VCaP (cell line): ENCODE data around the gene MAGEH1.

Experiments
- H3K27ac ChIP-seq: fragments of 450-650 bp; 2 replicates; pipeline ENCODE4 v1.5.1; 2017
- TF ChIP-seq, protein P1 (sequence below): fragments of 450-650 bp; conservative IDR thresholded peaks from 2 replicates; pipeline ENCODE4 v1.5.1; 2017; ENCODE audit warnings: mild to moderate bottlenecking, moderate library complexity

MAGEH1 gene

DNA sequence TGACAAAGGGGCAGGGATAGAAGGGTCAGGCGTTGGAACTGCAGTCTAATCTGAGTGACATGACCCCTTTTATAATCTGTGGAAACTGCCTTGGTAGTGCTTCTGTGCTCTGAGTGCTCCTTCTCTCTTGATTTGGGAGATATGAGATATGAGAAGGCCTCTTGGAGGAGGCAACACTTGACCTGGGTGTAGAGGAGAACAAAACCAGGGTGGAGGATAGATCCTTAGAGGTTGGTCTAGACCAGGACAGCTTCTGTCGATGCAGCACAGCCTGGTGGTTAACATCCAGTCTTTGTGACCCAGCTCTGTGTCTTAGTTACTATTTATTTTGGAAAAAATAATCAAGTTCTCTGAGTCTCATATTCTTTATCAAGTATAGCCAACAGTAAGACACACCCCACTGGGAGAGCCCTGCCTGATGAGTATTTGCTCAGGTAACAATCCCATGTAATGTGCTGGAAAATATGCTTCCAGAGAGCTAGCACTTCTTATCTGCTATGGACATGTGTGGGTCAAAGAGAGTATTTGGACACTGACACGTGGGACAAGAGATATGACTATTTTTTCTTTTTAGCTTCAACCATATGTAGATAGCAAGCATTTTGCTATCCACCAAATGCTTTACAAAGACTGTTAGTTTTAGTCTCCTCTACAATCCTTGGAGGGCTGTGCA, 28.6 kb downstream of the MAGEH1 start:
- no peak overlapping the region for H3K27ac ChIP-seq
- TF ChIP-seq, protein P1, sequence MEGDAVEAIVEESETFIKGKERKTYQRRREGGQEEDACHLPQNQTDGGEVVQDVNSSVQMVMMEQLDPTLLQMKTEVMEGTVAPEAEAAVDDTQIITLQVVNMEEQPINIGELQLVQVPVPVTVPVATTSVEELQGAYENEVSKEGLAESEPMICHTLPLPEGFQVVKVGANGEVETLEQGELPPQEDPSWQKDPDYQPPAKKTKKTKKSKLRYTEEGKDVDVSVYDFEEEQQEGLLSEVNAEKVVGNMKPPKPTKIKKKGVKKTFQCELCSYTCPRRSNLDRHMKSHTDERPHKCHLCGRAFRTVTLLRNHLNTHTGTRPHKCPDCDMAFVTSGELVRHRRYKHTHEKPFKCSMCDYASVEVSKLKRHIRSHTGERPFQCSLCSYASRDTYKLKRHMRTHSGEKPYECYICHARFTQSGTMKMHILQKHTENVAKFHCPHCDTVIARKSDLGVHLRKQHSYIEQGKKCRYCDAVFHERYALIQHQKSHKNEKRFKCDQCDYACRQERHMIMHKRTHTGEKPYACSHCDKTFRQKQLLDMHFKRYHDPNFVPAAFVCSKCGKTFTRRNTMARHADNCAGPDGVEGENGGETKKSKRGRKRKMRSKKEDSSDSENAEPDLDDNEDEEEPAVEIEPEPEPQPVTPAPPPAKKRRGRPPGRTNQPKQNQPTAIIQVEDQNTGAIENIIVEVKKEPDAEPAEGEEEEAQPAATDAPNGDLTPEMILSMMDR = no peak

DNA sequence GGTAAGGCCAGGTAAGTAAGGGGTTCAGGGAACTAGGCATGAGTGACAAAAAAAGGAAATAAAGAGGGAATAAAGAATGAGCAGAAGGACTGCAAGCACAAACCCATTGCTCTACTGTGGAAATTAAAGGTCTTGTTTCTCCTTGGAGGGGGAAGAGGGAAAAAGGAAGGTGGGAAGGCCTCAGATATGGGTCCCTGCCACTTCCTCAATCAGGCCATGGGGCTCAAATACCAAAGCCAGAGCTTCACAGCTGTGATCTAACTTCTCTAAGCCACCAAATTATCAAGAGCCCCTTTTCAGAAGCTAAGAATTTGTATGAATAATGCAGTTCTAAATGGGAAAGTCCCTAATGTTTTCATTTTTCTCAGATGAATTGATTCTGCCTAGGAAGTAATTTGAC, 33.0 kb downstream of the MAGEH1 start:
- TF ChIP-seq, protein P1 = no peak
- H3K27ac ChIP-seq = no peak overlapping the region

DNA sequence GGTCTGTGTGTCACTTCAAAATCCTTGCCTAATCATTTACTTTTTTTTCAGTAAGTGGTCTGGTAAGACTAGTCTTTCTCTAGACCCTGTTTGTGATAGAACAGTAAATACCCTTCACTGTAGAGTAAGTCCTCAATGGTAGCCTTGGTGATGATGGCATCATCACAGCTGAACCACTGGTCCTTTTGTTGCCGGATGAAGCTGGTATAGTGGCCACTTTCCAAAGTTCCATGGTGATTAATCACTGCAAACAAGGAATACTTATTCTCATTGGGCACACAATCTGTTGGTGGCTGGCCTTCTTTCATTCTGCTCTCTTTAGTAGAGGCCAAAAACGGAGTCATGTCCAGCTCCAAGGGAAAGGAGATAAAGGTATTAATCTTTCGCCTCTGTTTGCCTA, 34.8 kb downstream of the MAGEH1 start:
- TF ChIP-seq, protein P1 = no peak
- no peak overlapping the region for H3K27ac ChIP-seq

DNA sequence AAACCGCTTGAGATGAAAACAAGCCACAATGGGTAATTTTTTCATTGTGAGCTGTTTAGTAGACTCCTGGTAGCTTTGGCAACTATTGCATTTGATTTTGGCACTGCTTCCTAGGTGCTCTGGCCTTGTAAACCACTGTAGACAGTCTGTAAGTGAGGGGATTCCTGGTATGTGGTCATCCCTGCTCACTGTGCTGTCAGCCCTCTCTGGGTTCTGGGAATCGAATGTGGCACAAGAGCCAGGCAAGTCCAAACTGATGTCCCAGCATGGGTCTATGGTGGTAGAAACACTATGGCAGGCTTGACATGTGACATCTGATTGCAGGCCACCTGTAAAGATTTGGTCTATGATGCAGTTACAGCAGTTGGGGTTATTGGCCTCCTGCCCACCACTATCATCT, 35.2 kb downstream of the MAGEH1 start:
- H3K27ac ChIP-seq = no peak overlapping the region
- TF ChIP-seq, protein P1 = no peak

DNA sequence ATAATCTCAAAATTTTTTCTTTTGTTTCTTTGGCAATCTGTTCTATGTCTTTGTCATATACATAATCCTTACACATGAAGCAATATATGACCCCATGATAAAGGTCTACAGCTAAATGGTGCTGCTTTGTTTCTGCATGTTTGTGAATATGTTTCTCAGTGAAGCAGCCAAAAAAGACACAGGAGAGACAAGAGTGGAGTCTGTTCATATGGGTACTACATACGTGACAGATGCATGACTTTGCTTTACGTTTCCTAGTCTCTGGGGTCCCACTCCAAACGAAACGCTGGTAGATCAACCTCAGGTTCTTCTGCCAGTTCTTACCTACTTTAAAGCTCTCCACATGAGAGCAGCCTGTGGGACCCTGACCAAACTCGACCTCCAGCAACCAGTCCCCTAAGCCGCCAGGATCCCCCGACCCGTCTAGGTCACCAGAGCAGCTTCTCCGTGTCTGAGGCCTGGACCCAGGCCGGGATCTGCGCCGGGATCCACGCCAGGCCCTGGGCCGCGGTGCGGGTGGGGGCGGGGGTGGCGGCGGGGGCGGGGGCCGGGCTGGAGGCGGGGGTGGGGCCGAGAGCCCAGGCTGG, 36.2 kb downstream of the MAGEH1 start:
- peak overlapping the region; percentile 81 for H3K27ac ChIP-seq
- TF ChIP-seq, protein P1 = no peak

DNA sequence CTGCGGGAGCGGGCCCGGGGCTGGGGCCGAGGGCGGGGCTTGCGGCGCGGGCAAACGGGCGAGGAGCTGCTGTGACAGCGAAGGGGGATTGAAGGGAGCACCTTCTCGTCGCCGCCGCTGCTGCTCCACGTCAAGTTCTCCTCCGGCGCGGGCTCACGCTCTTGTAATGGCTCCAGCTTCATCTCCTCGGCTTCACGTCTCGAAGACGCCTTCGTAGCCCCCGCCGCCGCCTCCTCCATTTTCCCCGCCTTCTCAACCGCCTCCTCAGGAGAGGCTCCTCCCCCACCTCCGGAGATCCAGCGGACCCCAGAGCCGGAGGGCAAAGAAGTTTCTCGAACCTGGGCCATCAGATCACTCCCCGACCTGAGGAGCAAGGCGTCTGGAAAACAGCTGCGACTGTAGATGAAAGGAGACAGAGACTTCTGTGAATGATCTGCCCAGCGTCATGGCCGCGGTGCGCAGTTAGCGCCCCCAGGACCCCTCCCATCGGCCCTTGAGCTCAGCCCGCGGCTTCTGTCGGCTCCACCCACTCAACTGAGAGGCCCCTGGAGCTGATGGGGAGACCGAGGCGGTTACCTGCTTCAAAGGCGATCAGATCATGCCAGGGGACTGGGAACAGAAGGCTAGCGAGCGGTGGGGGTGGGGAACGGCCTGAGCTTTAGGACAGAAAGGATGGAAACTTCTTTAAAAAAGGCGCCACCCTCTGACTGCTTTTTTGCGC, 36.8 kb downstream of the MAGEH1 start:
- TF ChIP-seq, protein P1 = no peak; the same call in 1 of the 2 replicates
- peak overlapping the region; percentile 81 for H3K27ac ChIP-seq

DNA sequence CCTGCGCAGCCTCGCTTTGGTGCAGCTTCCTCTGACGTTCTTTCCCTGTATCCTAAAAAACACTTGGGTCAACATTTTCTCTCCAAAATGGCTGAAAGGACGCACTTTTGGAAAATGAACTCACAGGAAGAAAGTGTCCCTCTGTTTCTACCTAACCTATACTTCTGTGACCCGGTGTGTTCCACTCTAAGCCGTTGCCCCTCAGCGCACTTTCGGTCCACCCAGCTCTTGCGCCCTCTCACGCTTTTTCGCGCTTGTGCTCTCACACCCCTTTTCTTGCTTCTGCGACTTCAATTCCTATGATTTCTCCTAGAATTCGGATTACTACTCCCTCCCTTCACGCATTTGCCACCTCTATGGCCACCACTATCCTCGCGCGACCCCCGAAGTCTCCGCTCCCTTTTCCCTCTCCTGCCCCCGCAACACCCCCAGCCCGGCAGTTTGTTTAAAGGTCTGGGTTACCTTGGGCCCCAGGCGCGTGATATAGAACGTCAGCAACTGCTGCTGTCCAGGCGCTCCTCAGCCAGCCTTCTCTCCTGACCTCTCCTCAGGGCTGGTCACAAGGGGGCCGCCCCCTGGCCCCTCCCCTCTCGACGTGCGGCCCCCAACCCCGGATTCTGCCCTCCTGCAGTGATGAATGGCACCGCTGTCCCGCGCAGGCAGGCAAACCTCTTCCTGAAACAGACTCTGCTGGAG, 37.5 kb downstream of the MAGEH1 start, which contains the start of gene USP51:
Gene USP51, minus strand, starts transcription at position 535 of the 696 bp plus-strand sequence. CDS start 909 bp downstream, outside the sequence.
- TF ChIP-seq, protein P1 = peak; percentile 29; the same call in 1 of the 2 replicates
- peak within 1 kb of the TSS; percentile 81 for H3K27ac ChIP-seq
